GM03348 (cell line): ENCODE results near the gene MAT2A.
"Not testable (repeated sequence)": the region's sequence is repeated elsewhere in the genome, so short reads cannot be mapped to it uniquely, and the experiment has no call there.

Experiments used
- DNase-seq: peaks from one replicate; pipeline ENCODE4 v3.0.0; 2012; ENCODE audit warnings: low spot score

Gene MAT2A

GRCh38 chr2:85579266-85579935 lies 40.4 kb downstream of the MAT2A start:
- no peak for DNase-seq

- no peak for DNase-seq
Observed at GRCh38 chr2:85580206-85580605, 41.2 kb downstream of the MAT2A start.

- DNase-seq = no peak
Observed at GRCh38 chr2:85582492-85582891, 43.5 kb downstream of the MAT2A start.

GRCh38 chr2:85583667-85584353 lies 44.8 kb downstream of the MAT2A start:
- no peak for DNase-seq

GRCh38 chr2:85584354-85584856 lies 45.4 kb downstream of the MAT2A start, which contains the start of gene VAMP5:
TSS of gene VAMP5 (plus strand) at chr2:85584431. CDS start at chr2:85584491, 60 bp downstream.
- peak; percentile 82 for DNase-seq

- DNase-seq = peak; percentile 59
Observed at GRCh38 chr2:85584857-85585780, 46.2 kb downstream of the MAT2A start.

GRCh38 chr2:85585781-85586105 lies 46.8 kb downstream of the MAT2A start:
- DNase-seq = peak; percentile 56

- no peak for DNase-seq
Observed at GRCh38 chr2:85588236-85588635, 49.3 kb downstream of the MAT2A start.

GRCh38 chr2:85588645-85589044 lies 49.7 kb downstream of the MAT2A start:
- DNase-seq = no peak

- no peak for DNase-seq
Observed at GRCh38 chr2:85589181-85589580, 50.2 kb downstream of the MAT2A start.

GRCh38 chr2:85589982-85590791 lies 51.2 kb downstream of the MAT2A start:
- DNase-seq = peak; percentile 90

- DNase-seq = no peak
Observed at GRCh38 chr2:85590950-85591349, 52.0 kb downstream of the MAT2A start.

GRCh38 chr2:85591563-85591962 lies 52.6 kb downstream of the MAT2A start:
- no peak for DNase-seq

GRCh38 chr2:85592299-85592698 lies 53.3 kb downstream of the MAT2A start:
- not testable (repeated sequence) for DNase-seq

GRCh38 chr2:85593023-85593422 lies 54.1 kb downstream of the MAT2A start:
- DNase-seq = no peak
